ENCODE data around the gene ACE2. TPM values are rescaled to one million over a fixed set of nuclear protein-coding genes. Genes with fewer than 3 reads are reported as not detected.

Gene ACE2
- polyA plus RNA-seq, 1 donor (not counting 4 experiments of a cell fraction or from before 2014, with no cell fraction given) = 0.51 TPM

DNA sequence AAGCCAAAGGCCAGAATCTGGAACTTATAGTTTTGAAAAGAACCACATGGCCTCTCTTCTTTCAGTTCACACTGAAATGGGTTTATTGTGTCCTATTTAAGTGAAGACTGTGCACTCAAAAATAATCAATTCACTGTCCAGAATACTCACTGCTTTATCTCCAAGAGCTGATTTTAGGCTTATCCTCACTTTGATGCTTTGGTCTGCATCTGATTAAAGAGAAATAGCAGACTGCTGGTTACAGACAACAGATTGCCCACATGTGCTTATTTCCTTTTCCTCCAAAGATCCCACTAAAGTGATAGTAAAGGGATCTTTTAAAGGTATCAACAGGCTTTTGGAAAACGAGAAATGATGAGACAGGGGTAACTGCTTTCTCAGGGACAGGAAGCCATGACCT is 30.6 kb downstream of the ACE2 start:
- no peaks in the 10 kb centered on the region for H4K20me1 ChIP-seq (ENCODE audit: control insufficient read depth, extremely low read depth, insufficient read depth, low read length)
- no peaks in the 10 kb centered on the region for H3K9me1 ChIP-seq (ENCODE audit: control insufficient read depth, extremely low read depth, insufficient read depth, low read length)
- H3K36me3 ChIP-seq (ENCODE audit: control insufficient read depth in 2 of 2, extremely low read depth in 1 of 2, insufficient read depth in 2 of 2, low read length in 2 of 2) = no peaks in the 10 kb centered on the region
- no peak for TF ChIP-seq EZH2 (IDR thresholded peaks at IDR 0.05; ENCODE audit: low read length)
- TF ChIP-seq, protein P1, sequence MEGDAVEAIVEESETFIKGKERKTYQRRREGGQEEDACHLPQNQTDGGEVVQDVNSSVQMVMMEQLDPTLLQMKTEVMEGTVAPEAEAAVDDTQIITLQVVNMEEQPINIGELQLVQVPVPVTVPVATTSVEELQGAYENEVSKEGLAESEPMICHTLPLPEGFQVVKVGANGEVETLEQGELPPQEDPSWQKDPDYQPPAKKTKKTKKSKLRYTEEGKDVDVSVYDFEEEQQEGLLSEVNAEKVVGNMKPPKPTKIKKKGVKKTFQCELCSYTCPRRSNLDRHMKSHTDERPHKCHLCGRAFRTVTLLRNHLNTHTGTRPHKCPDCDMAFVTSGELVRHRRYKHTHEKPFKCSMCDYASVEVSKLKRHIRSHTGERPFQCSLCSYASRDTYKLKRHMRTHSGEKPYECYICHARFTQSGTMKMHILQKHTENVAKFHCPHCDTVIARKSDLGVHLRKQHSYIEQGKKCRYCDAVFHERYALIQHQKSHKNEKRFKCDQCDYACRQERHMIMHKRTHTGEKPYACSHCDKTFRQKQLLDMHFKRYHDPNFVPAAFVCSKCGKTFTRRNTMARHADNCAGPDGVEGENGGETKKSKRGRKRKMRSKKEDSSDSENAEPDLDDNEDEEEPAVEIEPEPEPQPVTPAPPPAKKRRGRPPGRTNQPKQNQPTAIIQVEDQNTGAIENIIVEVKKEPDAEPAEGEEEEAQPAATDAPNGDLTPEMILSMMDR (optimal IDR thresholded peaks at IDR 0.05 in 1 of 3, IDR thresholded peaks at IDR 0.05 in 1 of 3, conservative IDR thresholded peaks at IDR 0.05 in 1 of 3; ENCODE audit: extremely low read depth in 1 of 3, insufficient read depth in 2 of 3, low read length in 3 of 3) = no peak
- no peaks in the 10 kb centered on the region for H3K79me2 ChIP-seq (ENCODE audit: control insufficient read depth, insufficient read depth, low read length)
- no peak overlapping the region for H3K4me3 ChIP-seq (ENCODE audit: control insufficient read depth in 2 of 3, extremely low read depth in 1 of 3, insufficient read depth in 2 of 3, low read depth in 1 of 3, low read length in 3 of 3)
- no peak overlapping the region for H3K4me2 ChIP-seq (ENCODE audit: control insufficient read depth, extremely low read depth, insufficient read depth, low read depth, low read length)
- H2AFZ ChIP-seq (ENCODE audit: control insufficient read depth, low read length) = no peak overlapping the region
- no peaks in the 10 kb centered on the region for H3K4me1 ChIP-seq (ENCODE audit: control insufficient read depth, extremely low read depth, insufficient read depth, low read length)
- dilution Hi-C loops (cut with MboI; ENCODE audit: extremely low pct_ligation_motif_present, low sequenced_read_pairs) = no loop called here
- no peaks in the 10 kb centered on the region for H3K9me3 ChIP-seq (ENCODE audit: control insufficient read depth, low read depth, low read length)
- no peak overlapping the region for H3K27ac ChIP-seq (ENCODE audit: control insufficient read depth, insufficient read depth, low read length)
- no peaks in the 10 kb centered on the region for H3K27me3 ChIP-seq (ENCODE audit: control insufficient read depth, extremely low read depth, insufficient read depth, low read length)
- DNase-seq (ENCODE audit: low read depth, low spot score) (no peak), FAIRE-seq (no peak)
- no peak overlapping the region for H3K9ac ChIP-seq (ENCODE audit: control insufficient read depth, extremely low read depth, insufficient read depth, low read length)

DNA sequence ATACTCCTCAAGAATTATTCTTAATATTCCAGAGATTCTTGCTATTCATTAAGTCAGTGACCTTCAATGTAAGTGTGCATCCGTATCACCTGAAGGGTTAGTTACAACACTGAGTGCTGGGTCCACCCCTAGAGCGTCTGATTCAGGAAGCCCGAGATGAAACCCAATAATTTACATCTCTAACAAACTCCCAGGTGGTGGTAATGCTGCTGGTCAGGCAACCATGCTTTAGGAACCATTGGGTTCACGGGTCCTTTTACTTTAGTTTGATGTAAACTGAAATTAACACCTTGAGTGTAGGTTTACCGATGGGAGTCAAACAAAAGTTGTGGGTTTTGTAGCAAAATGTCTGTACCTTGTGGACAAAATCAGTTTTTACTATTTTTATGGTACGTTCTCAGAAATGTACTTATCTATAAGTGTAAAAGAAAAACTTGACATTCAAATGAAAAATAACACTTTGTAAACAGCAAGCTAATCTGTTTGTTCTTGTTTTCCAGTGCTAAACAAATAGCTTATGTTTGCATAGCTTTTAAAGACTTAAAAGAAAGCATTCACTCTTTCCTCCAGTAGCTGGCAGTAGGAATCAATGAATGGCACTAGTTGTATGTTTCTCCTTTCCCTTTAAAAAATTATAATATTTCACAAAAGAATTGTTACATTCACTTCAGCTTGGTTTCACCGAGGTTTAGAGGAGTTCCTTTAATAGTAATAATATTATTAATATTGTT is 32.7 kb downstream of the ACE2 start:
- no peaks in the 10 kb centered on the region for H3K4me1 ChIP-seq (ENCODE audit: control insufficient read depth, extremely low read depth, insufficient read depth, low read length)
- no peak overlapping the region for H3K4me2 ChIP-seq (ENCODE audit: control insufficient read depth, extremely low read depth, insufficient read depth, low read depth, low read length)
- no peaks in the 10 kb centered on the region for H3K79me2 ChIP-seq (ENCODE audit: control insufficient read depth, insufficient read depth, low read length)
- no peaks in the 10 kb centered on the region for H3K36me3 ChIP-seq (ENCODE audit: control insufficient read depth in 2 of 2, extremely low read depth in 1 of 2, insufficient read depth in 2 of 2, low read length in 2 of 2)
- no peak overlapping the region for H3K27ac ChIP-seq (ENCODE audit: control insufficient read depth, insufficient read depth, low read length)
- no peak for FAIRE-seq
- dilution Hi-C loops (cut with MboI; ENCODE audit: extremely low pct_ligation_motif_present, low sequenced_read_pairs) = no loop called here
- no peak for TF ChIP-seq EZH2 (IDR thresholded peaks at IDR 0.05; ENCODE audit: low read length)
- TF ChIP-seq, protein P1 (optimal IDR thresholded peaks at IDR 0.05 in 1 of 3, IDR thresholded peaks at IDR 0.05 in 1 of 3, conservative IDR thresholded peaks at IDR 0.05 in 1 of 3; ENCODE audit: extremely low read depth in 1 of 3, insufficient read depth in 2 of 3, low read length in 3 of 3) = peak in 2 of 3 experiments; percentile 36 to 59
- H2AFZ ChIP-seq (ENCODE audit: control insufficient read depth, low read length) = no peak overlapping the region
- H3K27me3 ChIP-seq (ENCODE audit: control insufficient read depth, extremely low read depth, insufficient read depth, low read length) = no peaks in the 10 kb centered on the region
- no peak for DNase-seq (ENCODE audit: low read depth, low spot score)
- H3K9ac ChIP-seq (ENCODE audit: control insufficient read depth, extremely low read depth, insufficient read depth, low read length) = no peak overlapping the region
- H4K20me1 ChIP-seq (ENCODE audit: control insufficient read depth, extremely low read depth, insufficient read depth, low read length) = no peaks in the 10 kb centered on the region
- no peaks in the 10 kb centered on the region for H3K9me1 ChIP-seq (ENCODE audit: control insufficient read depth, extremely low read depth, insufficient read depth, low read length)
- H3K4me3 ChIP-seq (ENCODE audit: control insufficient read depth in 2 of 3, extremely low read depth in 1 of 3, insufficient read depth in 2 of 3, low read depth in 1 of 3, low read length in 3 of 3) = no peak overlapping the region
- H3K9me3 ChIP-seq (ENCODE audit: control insufficient read depth, low read depth, low read length) = no peaks in the 10 kb centered on the region
